Trophoblast cell (in vitro differentiated cells and primary cell): ENCODE data around the gene IVNS1ABP. TPM values are rescaled to one million over a fixed set of nuclear protein-coding genes. Genes with fewer than 3 reads are reported as not detected.
"Not testable (repeated sequence)": the region's sequence is repeated elsewhere in the genome, so short reads cannot be mapped to it uniquely, and the experiment has no call there.

Experiments
- DNase-seq, 2 donors: peaks; one replicate each; pipeline ENCODE4 v3.0.0-alpha.2; 2016
- H2AFZ ChIP-seq: 2 replicates; pipeline ENCODE4 v1.6.1; 2013; ENCODE audit warnings: low read length, moderate library complexity, mild to moderate bottlenecking; ENCODE audit not compliant: insufficient read depth, poor library complexity
- H2AK5ac ChIP-seq: 2 replicates; pipeline ENCODE4 v1.6.1; 2013; ENCODE audit warnings: mild to moderate bottlenecking, low read length
- H2BK120ac ChIP-seq: 2 replicates; pipeline ENCODE4 v1.6.1; 2013; ENCODE audit warnings: low read length, mild to moderate bottlenecking, moderate library complexity; ENCODE audit not compliant: insufficient read depth, poor library complexity
- H2BK12ac ChIP-seq: 2 replicates; pipeline ENCODE4 v1.6.1; 2013; ENCODE audit warnings: mild to moderate bottlenecking, low read length, moderate library complexity
- H2BK5ac ChIP-seq: 2 replicates; pipeline ENCODE4 v1.6.1; 2013; ENCODE audit warnings: low read length, low read depth, moderate library complexity, mild to moderate bottlenecking; ENCODE audit not compliant: poor library complexity
- H3K14ac ChIP-seq: 2 replicates; pipeline ENCODE4 v1.6.1; 2013; ENCODE audit warnings: mild to moderate bottlenecking, low read length
- H3K18ac ChIP-seq: 2 replicates; pipeline ENCODE4 v1.6.1; 2013; ENCODE audit warnings: mild to moderate bottlenecking, low read length
- H3K23ac ChIP-seq: 2 replicates; pipeline ENCODE4 v1.6.1; 2013; ENCODE audit warnings: low read length
- H3K27ac ChIP-seq: 2 replicates; pipeline ENCODE4 v1.5.1; 2013; ENCODE audit warnings: low read depth, mild to moderate bottlenecking, inconsistent platforms, low read length, moderate library complexity
- H3K27me3 ChIP-seq: 2 replicates; pipeline ENCODE4 v1.6.1; 2013; ENCODE audit warnings: inconsistent platforms, mild to moderate bottlenecking, low read length, moderate library complexity; ENCODE audit not compliant: insufficient read depth
- H3K36me3 ChIP-seq, 2 experiments: 1 replicate in 1 of 2; 2 replicates in 1 of 2; pipeline ENCODE4 v1.6.1; 2013; ENCODE audit warnings: low read length in 2 of 2, mild to moderate bottlenecking in 2 of 2, moderate library complexity in 1 of 2; ENCODE audit not compliant: insufficient read depth in 2 of 2, control insufficient read depth in 1 of 2
- H3K4ac ChIP-seq: 2 replicates; pipeline ENCODE4 v1.6.1; 2013; ENCODE audit warnings: low read depth, mild to moderate bottlenecking, low read length, moderate library complexity
- H3K4me1 ChIP-seq, 2 experiments: 1 replicate in 1 of 2; 2 replicates in 1 of 2; pipeline ENCODE4 v1.6.1; 2013; ENCODE audit warnings: low read length in 2 of 2, mild to moderate bottlenecking in 2 of 2, moderate library complexity in 1 of 2; ENCODE audit not compliant: insufficient read depth in 2 of 2, control insufficient read depth in 1 of 2
- H3K4me2 ChIP-seq: 2 replicates; pipeline ENCODE4 v1.6.1; 2013; ENCODE audit warnings: inconsistent platforms, mild to moderate bottlenecking, low read length, moderate library complexity
- H3K4me3 ChIP-seq: 2 replicates; pipeline ENCODE4 v1.5.1; 2013; ENCODE audit warnings: mild to moderate bottlenecking, low read depth, low read length, inconsistent platforms
- H3K79me1 ChIP-seq: one replicate; pipeline ENCODE4 v1.6.1; 2013; ENCODE audit warnings: low read length
- H3K79me2 ChIP-seq: 2 replicates; pipeline ENCODE4 v1.6.1; 2013; ENCODE audit warnings: low read length, mild to moderate bottlenecking; ENCODE audit not compliant: control insufficient read depth, insufficient read depth, poor library complexity
- H3K9ac ChIP-seq: 2 replicates; pipeline ENCODE4 v1.6.1; 2013; ENCODE audit warnings: mild to moderate bottlenecking, low read length
- H3K9me3 ChIP-seq: 2 replicates; pipeline ENCODE4 v1.6.1; 2013; ENCODE audit warnings: low read depth, mild to moderate bottlenecking, control low read depth, inconsistent platforms, low read length; ENCODE audit not compliant: insufficient read depth
- H4K12ac ChIP-seq: 2 replicates; pipeline ENCODE4 v1.6.1; 2013; ENCODE audit warnings: low read depth, mild to moderate bottlenecking, low read length, moderate library complexity
- H4K8ac ChIP-seq: 2 replicates; pipeline ENCODE4 v1.6.1; 2013; ENCODE audit warnings: low read depth, mild to moderate bottlenecking, low read length, moderate library complexity
- H4K91ac ChIP-seq: one replicate; pipeline ENCODE4 v1.6.1; 2013; ENCODE audit warnings: low read depth, mild to moderate bottlenecking, low read length, moderate library complexity
- WGBS: extraction: QIAGEN DNeasy Blood & Tissue Kit; methylation state at CpG from one replicate; pipeline ENCODE4 v1.1.7; 2013; ENCODE audit warnings: missing lambda C conversion rate; ENCODE audit not compliant: insufficient read length, insufficient coverage; ENCODE audit errors: extremely low coverage; 5-methylcytosine and 5-hydroxymethylcytosine counted together
- polyA plus RNA-seq: library from polyadenylated mRNA; stranded (reverse); fragments of 200-250 nt; gene quantifications from 2 replicates; pipeline ENCODE4 v1.2.3, GENCODE V29; 2013

Gene IVNS1ABP
- 195 and 204 TPM in 2 replicates for polyA plus RNA-seq

GRCh38 chr1:185317034-185317885 is at the start of gene IVNS1ABP:
IVNS1ABP (minus strand) TSS chr1:185317243; CDS start chr1:185309493, 7,750 bp downstream.
- H3K4me2 ChIP-seq = peak within 1 kb of the TSS; percentile 73
- peak within 1 kb of the TSS; percentile 97 for H2BK5ac ChIP-seq
- peaks cover 0 to 3% of the 10 kb centered on the region in 2 experiments for H3K36me3 ChIP-seq
- peak within 1 kb of the TSS; percentile 91 for H4K91ac ChIP-seq
- H3K9ac ChIP-seq = peak within 1 kb of the TSS; percentile 96
- peak within 1 kb of the TSS; percentile 100 for H3K4ac ChIP-seq
- H3K23ac ChIP-seq = no peak within 1 kb of the TSS
- H3K4me3 ChIP-seq = peak within 1 kb of the TSS; percentile 77
- no CpG with 5 or more reads among the region's 80 CpGs for WGBS
- peak within 1 kb of the TSS; percentile 93 for H4K8ac ChIP-seq
- H2BK120ac ChIP-seq = peak within 1 kb of the TSS; percentile 89
- peak within 1 kb of the TSS; percentile 97 for H3K14ac ChIP-seq
- H3K79me1 ChIP-seq = peaks cover 29% of the 10 kb centered on the region
- H3K27ac ChIP-seq = peak within 1 kb of the TSS; percentile 96
- H2AK5ac ChIP-seq = peak within 1 kb of the TSS; percentile 100
- H3K4me1 ChIP-seq = peaks cover 3 to 9% of the 10 kb centered on the region in 2 experiments
- peak within 1 kb of the TSS; percentile 81 for H2AFZ ChIP-seq
- peak; percentile 89 to 95 for DNase-seq
- peak within 1 kb of the TSS; percentile 96 for H3K18ac ChIP-seq
- H4K12ac ChIP-seq = peak within 1 kb of the TSS; percentile 92
- H3K79me2 ChIP-seq = peaks cover 13% of the 10 kb centered on the region
- peaks cover 2% of the 10 kb centered on the region for H3K9me3 ChIP-seq
- H2BK12ac ChIP-seq = peak within 1 kb of the TSS; percentile 97
- H3K27me3 ChIP-seq = no peaks in the 10 kb centered on the region

- H2AFZ ChIP-seq = no peak overlapping the region
Measured at GRCh38 chr1:185365951-185366350, 48.9 kb upstream of the IVNS1ABP start.

GRCh38 chr1:185364528-185364927 is 47.5 kb upstream of the IVNS1ABP start:
- H3K36me3 ChIP-seq, H3K14ac ChIP-seq, H3K4ac ChIP-seq, H3K9ac ChIP-seq, H4K8ac ChIP-seq, H3K4me2 ChIP-seq, H3K18ac ChIP-seq, H2AFZ ChIP-seq, H3K4me1 ChIP-seq, H2BK12ac ChIP-seq, H3K79me1 ChIP-seq, H3K27me3 ChIP-seq, H3K27ac ChIP-seq, H3K79me2 ChIP-seq, H3K9me3 ChIP-seq, H3K23ac ChIP-seq, H2BK120ac ChIP-seq, H2BK5ac ChIP-seq, H4K91ac ChIP-seq, H3K4me3 ChIP-seq, DNase-seq, H4K12ac ChIP-seq, H2AK5ac ChIP-seq: not testable (repeated sequence)
- no CpG with 5 or more reads among the region's 3 CpGs for WGBS

More at GRCh38 chr1:185365951-185366350, 48.9 kb upstream of the IVNS1ABP start:
- Histone ChIP-seq H4K12ac (no peak overlapping the region), H3K79me2 (no peaks in the 10 kb centered on the region), H3K27me3 (no peaks in the 10 kb centered on the region), H3K79me1 (no peaks in the 10 kb centered on the region), H3K4me2 (no peak overlapping the region), H3K14ac (no peak overlapping the region), H4K8ac (no peak overlapping the region), H3K23ac (no peak overlapping the region), H3K36me3 (no peaks in the 10 kb centered on the region), H2BK5ac (no peak overlapping the region), H3K4me1 (no peaks in the 10 kb centered on the region), H3K9ac (no peak overlapping the region), H3K4ac (no peak overlapping the region), H2BK12ac (no peak overlapping the region), H2BK120ac (no peak overlapping the region), H3K4me3 (no peak overlapping the region), H2AK5ac (no peak overlapping the region), H3K18ac (no peak overlapping the region), H4K91ac (no peak overlapping the region), H3K9me3 (no peaks in the 10 kb centered on the region), H3K27ac (no peak overlapping the region)
- DNase-seq = no peak
- WGBS = no CpG with 5 or more reads among the region's 3 CpGs

- no peak for DNase-seq
- no peak overlapping the region for H3K14ac ChIP-seq
- no peaks in the 10 kb centered on the region for H3K9me3 ChIP-seq
- H4K8ac ChIP-seq = no peak overlapping the region
- H4K91ac ChIP-seq = no peak overlapping the region
- H3K79me2 ChIP-seq = no peaks in the 10 kb centered on the region
- H2BK5ac ChIP-seq = no peak overlapping the region
- H2BK120ac ChIP-seq = no peak overlapping the region
- no peak overlapping the region for H3K4me2 ChIP-seq
- H2AK5ac ChIP-seq = no peak overlapping the region
- H3K79me1 ChIP-seq = no peaks in the 10 kb centered on the region
- no peak overlapping the region for H3K27ac ChIP-seq
- no peaks in the 10 kb centered on the region for H3K36me3 ChIP-seq
- no peak overlapping the region for H3K18ac ChIP-seq
- H3K4me1 ChIP-seq = no peaks in the 10 kb centered on the region
- no peak overlapping the region for H2BK12ac ChIP-seq
- H4K12ac ChIP-seq = no peak overlapping the region
- H3K4me3 ChIP-seq = no peak overlapping the region
- H3K27me3 ChIP-seq = no peaks in the 10 kb centered on the region
- H3K4ac ChIP-seq = no peak overlapping the region
- H3K23ac ChIP-seq = no peak overlapping the region
- no peak overlapping the region for H3K9ac ChIP-seq
- H2AFZ ChIP-seq = no peak overlapping the region
Measured at GRCh38 chr1:185363205-185363604, 46.2 kb upstream of the IVNS1ABP start.
